Measurements from ENCODE around the gene NDUFS5.
A peak's percentile ranks its signal among the peaks of the same experiment; 100 is the strongest.

NDUFS5 gene

GRCh38 chr1:39076799-39077148 is 50.6 kb downstream of the NDUFS5 start:
- no peak overlapping the region for H3K4me3 ChIP-seq (ENCODE audit: low read depth in 1 of 2, low read length in 2 of 2)
- no peak overlapping the region for H3K27ac ChIP-seq (ENCODE audit: low read depth, low read length)
- no peaks in the 10 kb centered on the region for H3K9me3 ChIP-seq (ENCODE audit: low read length)
- H3K36me3 ChIP-seq (ENCODE audit: insufficient read depth, low read length), result no peaks in the 10 kb centered on the region
- peaks cover 4% of the 10 kb centered on the region for H3K4me1 ChIP-seq (ENCODE audit: insufficient read depth, low read length)
- peaks cover 7 to 10% of the 10 kb centered on the region in 2 donors for H3K27me3 ChIP-seq (ENCODE audit: control insufficient read depth in 1 of 2, insufficient read depth in 2 of 2, low read length in 2 of 2)
- H3K9ac ChIP-seq (ENCODE audit: low read length), result no peak overlapping the region

- peaks cover 4% of the 10 kb centered on the region for H3K4me1 ChIP-seq (ENCODE audit: insufficient read depth, low read length)
- no peaks in the 10 kb centered on the region for H3K36me3 ChIP-seq (ENCODE audit: insufficient read depth, low read length)
- no peak overlapping the region for H3K9ac ChIP-seq (ENCODE audit: low read length)
- no peak overlapping the region for H3K27ac ChIP-seq (ENCODE audit: low read depth, low read length)
- no peak overlapping the region for H3K4me3 ChIP-seq (ENCODE audit: low read depth in 1 of 2, low read length in 2 of 2)
- H3K9me3 ChIP-seq (ENCODE audit: low read length), result no peaks in the 10 kb centered on the region
- H3K27me3 ChIP-seq (ENCODE audit: control insufficient read depth in 1 of 2, insufficient read depth in 2 of 2, low read length in 2 of 2), result peaks cover 7 to 24% of the 10 kb centered on the region in 2 donors
These were observed 54.2 kb downstream of the NDUFS5 start for GRCh38 chr1:39080269-39080826.

- Histone ChIP-seq H3K9ac (ENCODE audit: low read length) (no peak overlapping the region), H3K27me3 (ENCODE audit: control insufficient read depth in 1 of 2, insufficient read depth in 2 of 2, low read length in 2 of 2) (peaks cover 7 to 24% of the 10 kb centered on the region in 2 donors), H3K27ac (ENCODE audit: low read depth, low read length) (no peak overlapping the region), H3K9me3 (ENCODE audit: low read length) (no peaks in the 10 kb centered on the region), H3K4me3 (ENCODE audit: low read depth in 1 of 2, low read length in 2 of 2) (peak overlapping the region in 1 of 2 donors; percentile 41), H3K4me1 (ENCODE audit: insufficient read depth, low read length) (peaks cover 4% of the 10 kb centered on the region), H3K36me3 (ENCODE audit: insufficient read depth, low read length) (no peaks in the 10 kb centered on the region)
These were observed 54.7 kb downstream of the NDUFS5 start for GRCh38 chr1:39080831-39081270.

GRCh38 chr1:39081271-39082009 is 55.3 kb downstream of the NDUFS5 start:
- Histone ChIP-seq H3K4me1 (ENCODE audit: insufficient read depth, low read length) (peaks cover 8% of the 10 kb centered on the region), H3K9me3 (ENCODE audit: low read length) (no peaks in the 10 kb centered on the region), H3K27me3 (ENCODE audit: control insufficient read depth in 1 of 2, insufficient read depth in 2 of 2, low read length in 2 of 2) (peaks cover 7 to 24% of the 10 kb centered on the region in 2 donors), H3K36me3 (ENCODE audit: insufficient read depth, low read length) (no peaks in the 10 kb centered on the region), H3K9ac (ENCODE audit: low read length) (no peak overlapping the region), H3K4me3 (ENCODE audit: low read depth in 1 of 2, low read length in 2 of 2) (peak overlapping the region in 1 of 2 donors; percentile 42), H3K27ac (ENCODE audit: low read depth, low read length) (no peak overlapping the region)

GRCh38 chr1:39082010-39082799 is 56.1 kb downstream of the NDUFS5 start:
- H3K4me3 ChIP-seq (ENCODE audit: low read depth in 1 of 2, low read length in 2 of 2), result peak overlapping the region in 1 of 2 donors; percentile 42

GRCh38 chr1:39082811-39083576 is 56.8 kb downstream of the NDUFS5 start:
- H3K9ac ChIP-seq (ENCODE audit: low read length), result no peak overlapping the region
- peaks cover 16% of the 10 kb centered on the region for H3K4me1 ChIP-seq (ENCODE audit: insufficient read depth, low read length)
- no peak overlapping the region for H3K27ac ChIP-seq (ENCODE audit: low read depth, low read length)
- no peaks in the 10 kb centered on the region for H3K36me3 ChIP-seq (ENCODE audit: insufficient read depth, low read length)
- H3K27me3 ChIP-seq (ENCODE audit: control insufficient read depth in 1 of 2, insufficient read depth in 2 of 2, low read length in 2 of 2), result peaks cover 7 to 24% of the 10 kb centered on the region in 2 donors
- no peak overlapping the region for H3K4me3 ChIP-seq (ENCODE audit: low read depth in 1 of 2, low read length in 2 of 2)
- H3K9me3 ChIP-seq (ENCODE audit: low read length), result no peaks in the 10 kb centered on the region

More at GRCh38 chr1:39082010-39082799, 56.1 kb downstream of the NDUFS5 start:
- Histone ChIP-seq H3K27ac (ENCODE audit: low read depth, low read length) (no peak overlapping the region), H3K9ac (ENCODE audit: low read length) (no peak overlapping the region), H3K27me3 (ENCODE audit: control insufficient read depth in 1 of 2, insufficient read depth in 2 of 2, low read length in 2 of 2) (peaks cover 7 to 24% of the 10 kb centered on the region in 2 donors), H3K4me1 (ENCODE audit: insufficient read depth, low read length) (peaks cover 12% of the 10 kb centered on the region), H3K36me3 (ENCODE audit: insufficient read depth, low read length) (no peaks in the 10 kb centered on the region), H3K9me3 (ENCODE audit: low read length) (no peaks in the 10 kb centered on the region)

GRCh38 chr1:39084191-39084590 is 58.0 kb downstream of the NDUFS5 start:
- peaks cover 16% of the 10 kb centered on the region for H3K4me1 ChIP-seq (ENCODE audit: insufficient read depth, low read length)
- no peak overlapping the region for H3K4me3 ChIP-seq (ENCODE audit: low read depth in 1 of 2, low read length in 2 of 2)
- H3K27ac ChIP-seq (ENCODE audit: low read depth, low read length), result no peak overlapping the region
- no peaks in the 10 kb centered on the region for H3K36me3 ChIP-seq (ENCODE audit: insufficient read depth, low read length)
- no peaks in the 10 kb centered on the region for H3K9me3 ChIP-seq (ENCODE audit: low read length)
- no peak overlapping the region for H3K9ac ChIP-seq (ENCODE audit: low read length)
- peaks cover 7 to 24% of the 10 kb centered on the region in 2 donors for H3K27me3 ChIP-seq (ENCODE audit: control insufficient read depth in 1 of 2, insufficient read depth in 2 of 2, low read length in 2 of 2)

All from muscle layer of colon (tissue), 2 donors.